PFSK-1 (cell line): ENCODE data around the gene XDH.
A peak's percentile ranks its signal among the peaks of the same experiment; 100 is the strongest.

ENCODE experiments used
- FOXP2 ChIP-seq: optimal IDR thresholded peaks from 2 replicates; pipeline ENCODE3; 2011; ENCODE audit warnings: borderline replicate concordance, control low read depth, inconsistent platforms; ENCODE audit not compliant: insufficient read depth; ENCODE audit errors: extremely low read length, extremely low read depth
- POLR2AphosphoS5 ChIP-seq: IDR thresholded peaks from 2 replicates; pipeline ENCODE4 v1.6.1; 2012; ENCODE audit warnings: low read depth, mild to moderate bottlenecking, control low read depth, low read length, moderate library complexity
- REST ChIP-seq, 2 experiments: IDR thresholded peaks; 2 replicates each; pipeline versions ENCODE4 v1.6.1 to v1.8.0; 2011 to 2012; ENCODE audit warnings: low read depth in 2 of 2, low read length in 2 of 2, control low read depth in 1 of 2, inconsistent platforms in 1 of 2, mild to moderate bottlenecking in 1 of 2, moderate library complexity in 1 of 2; ENCODE audit not compliant: insufficient read depth in 1 of 2
- SIN3A ChIP-seq: IDR thresholded peaks from 2 replicates; pipeline ENCODE4 v1.6.1; 2012; ENCODE audit warnings: mild to moderate bottlenecking, low read length, moderate library complexity, borderline replicate concordance; ENCODE audit not compliant: insufficient read depth
- TAF1 ChIP-seq: IDR thresholded peaks from 2 replicates; pipeline ENCODE4 v1.6.1; 2012; ENCODE audit warnings: low read length, control low read depth, borderline replicate concordance; ENCODE audit not compliant: insufficient read depth

XDH gene

DNA sequence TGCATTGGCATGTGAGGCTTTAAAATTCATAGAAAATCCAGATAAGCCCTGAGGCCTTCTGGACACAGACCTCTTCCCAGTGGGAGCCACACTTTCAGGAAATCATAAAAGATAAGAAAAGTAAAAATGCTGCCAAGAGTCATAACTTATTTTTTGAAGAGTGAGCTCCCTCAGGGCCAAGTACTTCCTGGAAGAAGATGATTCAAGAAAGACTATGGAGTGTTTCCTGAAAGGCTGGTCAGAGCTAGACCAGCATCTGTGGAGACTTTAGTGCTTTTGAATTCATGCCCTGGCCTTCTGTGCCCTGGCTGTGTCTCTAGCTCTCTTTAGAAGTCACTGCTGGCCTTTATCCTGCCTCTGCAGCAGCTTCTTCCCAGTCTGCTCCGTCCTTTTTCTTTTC lies 6.4 kb upstream of the XDH start:
- TF ChIP-seq FOXP2, result no peak
- 0 out of 4 replicates have a peak, but pooled peaks of 1 of the 2 experiments have one; percentile 28 for TF ChIP-seq REST (IDR thresholded peaks at IDR 0.05; ENCODE audit: insufficient read depth in 1 of 2, low read depth in 2 of 2, low read length in 2 of 2)

GRCh38 chr2:31419386-31419785 lies 4.8 kb upstream of the XDH start:
- TF ChIP-seq TAF1 (no peak), REST (IDR thresholded peaks at IDR 0.05; ENCODE audit: insufficient read depth in 1 of 2, low read depth in 2 of 2, low read length in 2 of 2) (no peak), FOXP2 (no peak), POLR2AphosphoS5 (no peak), SIN3A (no peak)

- TF ChIP-seq TAF1 (no peak), POLR2AphosphoS5 (no peak), REST (IDR thresholded peaks at IDR 0.05; ENCODE audit: insufficient read depth in 1 of 2, low read depth in 2 of 2, low read length in 2 of 2) (no peak), SIN3A (no peak), FOXP2 (no peak)
Measured at GRCh38 chr2:31415421-31415820, 879 bp upstream of the XDH start.

GRCh38 chr2:31413862-31414550 lies 536 bp downstream of the XDH start:
- TF ChIP-seq SIN3A, result no peak
- TF ChIP-seq TAF1, result no peak
- no peak for TF ChIP-seq FOXP2
- no peak for TF ChIP-seq REST (IDR thresholded peaks at IDR 0.05; ENCODE audit: insufficient read depth in 1 of 2, low read depth in 2 of 2, low read length in 2 of 2)
- TF ChIP-seq POLR2AphosphoS5, result no peak

DNA sequence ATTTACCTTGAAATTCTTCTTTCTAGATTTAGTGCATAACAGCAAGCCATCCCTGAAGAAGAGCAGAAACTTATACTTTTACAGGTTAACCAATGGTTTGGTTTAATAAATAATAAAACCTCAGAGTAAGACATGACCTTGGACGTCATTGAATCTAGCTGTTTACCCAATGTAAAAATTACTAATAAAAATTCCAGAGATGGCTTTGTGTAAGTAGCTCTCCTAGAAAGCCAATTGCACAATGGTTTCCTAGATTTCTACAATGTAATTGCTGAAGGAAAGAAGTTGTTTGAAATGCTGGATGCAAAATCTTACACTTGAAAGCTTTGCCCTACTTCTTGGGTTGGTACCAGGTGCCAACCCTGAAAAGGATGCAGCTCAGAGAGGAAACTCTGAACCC lies 1.5 kb downstream of the XDH start:
- TF ChIP-seq POLR2AphosphoS5, result no peak
- no peak for TF ChIP-seq REST (IDR thresholded peaks at IDR 0.05; ENCODE audit: insufficient read depth in 1 of 2, low read depth in 2 of 2, low read length in 2 of 2)
- no peak for TF ChIP-seq FOXP2
- no peak for TF ChIP-seq SIN3A
- no peak for TF ChIP-seq TAF1
